Esophagus muscularis mucosa (tissue), 4 donors: ENCODE measurements around the gene MREG.

Experiments
- CTCF ChIP-seq, 3 experiments: fragments of 200-600 bp in 2 of 3; fragments of 450-650 bp in 1 of 3; sonication (generic) in 2 of 3; IDR thresholded peaks; one replicate each; pipeline ENCODE4 v1.5.1; 2017 to 2019; ENCODE audit warnings: antibody characterized with exemption in 3 of 3, mild to moderate bottlenecking in 2 of 3, moderate library complexity in 1 of 3
- EP300 ChIP-seq: sonication (generic); formaldehyde crosslinking; IDR thresholded peaks from one replicate; pipeline ENCODE4 v1.6.1; 2017; ENCODE audit warnings: antibody characterized with exemption
- POLR2AphosphoS5 ChIP-seq, 2 donors: sonication (generic); formaldehyde crosslinking; IDR thresholded peaks; one replicate each; pipeline ENCODE4 v1.6.1; 2017; ENCODE audit warnings: antibody characterized with exemption in 2 of 2

- TF ChIP-seq CTCF (IDR thresholded peaks at IDR 0.05) (no peak), EP300 (no peak), POLR2AphosphoS5 (IDR thresholded peaks at IDR 0.05) (no peak)
Measured at GRCh38 chr2:215983581-215984351, 29.6 kb downstream of the MREG start.
